GM12872 (cell line): ENCODE data around the gene TNFSF11.

Experiments
- CTCF ChIP-seq: IDR thresholded peaks from 3 replicates; pipeline ENCODE4 v1.5.1; 2011; ENCODE audit warnings: low read depth, mild to moderate bottlenecking, low read length, moderate library complexity; ENCODE audit not compliant: insufficient read depth

The TNFSF11 gene

DNA sequence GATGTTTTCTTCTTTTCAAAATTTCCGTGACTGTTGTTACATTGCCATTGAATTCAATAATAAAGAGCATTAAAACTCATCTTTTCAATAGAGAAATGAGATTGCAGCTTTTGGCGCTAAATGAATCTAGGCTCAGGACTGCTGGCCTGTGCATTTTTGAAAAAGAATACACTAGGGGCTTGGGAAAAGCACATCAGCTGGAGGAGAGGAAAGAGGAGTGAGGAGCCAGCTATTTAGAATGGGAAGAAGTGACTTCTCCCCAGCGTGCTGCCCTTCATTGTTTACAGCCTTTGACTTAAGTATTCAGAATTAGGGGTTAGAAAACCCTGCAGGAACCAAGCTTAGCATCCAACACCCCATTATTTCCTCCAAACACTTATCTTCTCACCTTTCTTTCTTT, 43.3 kb downstream of the TNFSF11 start:
- TF ChIP-seq CTCF: no peak

GRCh38 chr13:42623916-42624315, 50.0 kb downstream of the TNFSF11 start:
- TF ChIP-seq CTCF: no peak

GRCh38 chr13:42625611-42626010, 51.7 kb downstream of the TNFSF11 start:
- no peak for TF ChIP-seq CTCF

DNA sequence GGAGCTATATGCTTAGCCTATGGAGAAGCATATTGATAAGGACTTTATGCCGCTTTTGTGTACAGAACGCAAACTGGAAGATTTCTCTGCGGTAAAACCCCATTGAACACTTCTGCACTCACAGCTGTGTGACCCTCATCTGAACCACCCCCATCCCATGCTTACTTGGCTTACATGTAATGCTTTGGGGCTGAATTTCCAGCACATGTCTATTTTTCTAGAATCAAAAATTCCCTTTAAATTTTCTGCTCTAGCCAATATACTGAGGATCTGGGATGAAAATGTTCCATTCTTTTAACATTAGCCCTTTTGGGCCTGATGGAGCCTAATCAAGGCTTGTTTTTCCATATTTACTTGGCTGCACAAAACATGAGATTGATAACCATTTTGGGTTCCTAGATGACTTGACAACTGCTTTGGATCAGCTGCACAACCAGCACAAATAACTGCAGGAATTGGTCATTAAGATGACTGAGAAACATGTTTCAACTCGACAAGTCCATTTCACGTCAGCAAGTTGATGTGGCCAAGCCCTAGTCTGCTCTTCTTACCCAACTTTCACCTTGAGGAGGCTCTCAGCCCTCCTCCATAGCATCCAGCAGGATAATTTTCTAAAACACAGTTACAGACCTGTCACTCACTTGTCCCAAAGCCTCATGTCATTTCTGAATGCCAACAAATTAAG, 52.4 kb downstream of the TNFSF11 start:
- TF ChIP-seq CTCF: no peak

DNA sequence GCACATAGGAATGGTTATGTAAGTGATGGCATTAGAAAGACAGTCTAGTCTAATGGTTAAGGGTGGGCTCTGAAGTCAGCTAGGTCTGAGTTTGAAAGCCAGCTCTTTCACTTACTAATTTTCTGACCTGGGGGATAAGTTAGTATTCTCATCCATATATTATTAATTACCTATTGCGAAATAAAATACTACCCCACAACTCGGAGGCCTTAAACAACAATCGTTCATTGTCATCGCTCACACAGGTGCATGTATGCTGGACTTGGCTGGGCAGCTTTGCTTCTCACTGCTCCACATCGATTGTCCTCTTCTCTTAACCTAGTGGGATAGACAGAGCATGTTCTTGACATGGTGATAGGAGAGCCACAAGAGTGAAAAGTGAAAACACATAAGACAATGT, 54.7 kb downstream of the TNFSF11 start:
- no peak for TF ChIP-seq CTCF

DNA sequence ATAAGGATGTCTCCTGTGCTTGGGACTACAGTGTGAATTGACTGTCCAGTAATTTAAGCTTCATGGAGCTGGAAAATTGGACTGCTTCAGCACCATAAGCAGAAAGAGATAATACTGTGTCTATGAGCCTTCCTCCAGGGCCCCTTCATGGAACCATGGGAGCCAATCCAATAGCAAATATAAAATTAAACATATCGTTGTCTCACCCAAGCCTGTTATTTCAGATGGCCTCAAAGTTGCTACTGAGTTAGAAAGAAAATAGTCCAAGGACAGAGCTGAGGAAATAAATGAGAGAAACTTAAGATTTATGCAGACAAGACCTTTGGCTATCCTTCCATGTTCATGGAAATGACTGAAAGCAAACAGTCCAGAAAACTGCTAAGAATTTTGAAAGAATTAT, 57.2 kb downstream of the TNFSF11 start:
- no peak for TF ChIP-seq CTCF

- no peak for TF ChIP-seq CTCF
Observed at GRCh38 chr13:42633495-42633894, 59.5 kb downstream of the TNFSF11 start.
